Mesodermal cell (in vitro differentiated cells): ENCODE data around the gene ZAR1. TPM values are rescaled to one million over a fixed set of nuclear protein-coding genes. Genes with fewer than 3 reads are reported as not detected.
A peak's percentile ranks its signal among the peaks of the same experiment; 100 is the strongest.
"Not testable (repeated sequence)": the region's sequence is repeated elsewhere in the genome, so short reads cannot be mapped to it uniquely, and the experiment has no call there.

Experiments used
- H3K27ac ChIP-seq: 2 replicates; pipeline ENCODE4 v1.7.0; 2013; ENCODE audit warnings: mild to moderate bottlenecking, low read depth, low read length, moderate library complexity; ENCODE audit not compliant: severe bottlenecking
- H3K36me3 ChIP-seq: 2 replicates; pipeline ENCODE4 v1.7.1; 2013; ENCODE audit warnings: mild to moderate bottlenecking, low read length, moderate library complexity; ENCODE audit not compliant: control insufficient read depth, insufficient read depth
- H3K4me1 ChIP-seq: one replicate; pipeline ENCODE4 v1.7.1; 2013; ENCODE audit warnings: mild to moderate bottlenecking, low read length; ENCODE audit not compliant: insufficient read depth, control insufficient read depth, poor library complexity, severe bottlenecking
- H3K4me3 ChIP-seq: 2 replicates; pipeline ENCODE4 v1.7.0; 2013; ENCODE audit warnings: low read length, control low read depth, mild to moderate bottlenecking; ENCODE audit not compliant: insufficient read depth, poor library complexity, severe bottlenecking; ENCODE audit errors: extremely low read depth
- H3K9me3 ChIP-seq: 2 replicates; pipeline ENCODE4 v1.7.1; 2013; ENCODE audit warnings: mild to moderate bottlenecking, low read length, moderate library complexity; ENCODE audit not compliant: control insufficient read depth
- WGBS, 2 experiments: methylation state at CpG; one replicate each; pipeline ENCODE4 v1.1.5; 2013; ENCODE audit warnings: missing lambda C conversion rate in 2 of 2; ENCODE audit not compliant: insufficient coverage in 2 of 2; 5-methylcytosine and 5-hydroxymethylcytosine counted together
- polyA plus RNA-seq, 2 experiments: library from polyadenylated mRNA; stranded (reverse); fragments of 50-300 nt; gene quantifications; one replicate each; pipeline ENCODE4 v1.2.3, GENCODE V29; 2013

ZAR1 gene
- not detected for polyA plus RNA-seq (2013, experiment 1 of 2)
- not detected for polyA plus RNA-seq (2013, experiment 2 of 2)

- Histone ChIP-seq H3K4me1 (no peaks in the 10 kb centered on the region), H3K36me3 (no peaks in the 10 kb centered on the region), H3K27ac (no peak within 1 kb of the TSS), H3K4me3 (peak within 1 kb of the TSS; percentile 33), H3K9me3 (no peaks in the 10 kb centered on the region)
- 7 to 9% methylated on average over 63 to 74 of the region's 80 CpGs for WGBS, 2 experiments
Measured at GRCh38 chr4:48490012-48490679, at the start of gene ZAR1. ZAR1 (plus strand) TSS chr4:48490252; CDS start chr4:48490292, 40 bp downstream.

GRCh38 chr4:48440914-48441313 is 49.1 kb upstream of the ZAR1 start:
- H3K9me3 ChIP-seq, H3K4me1 ChIP-seq, H3K36me3 ChIP-seq, H3K27ac ChIP-seq, H3K4me3 ChIP-seq: not testable (repeated sequence)
- WGBS, 2 experiments = 80% methylated on average over 1 of the region's 5 CpGs; no CpG with 5 or more reads in 1 of the 2 experiments

GRCh38 chr4:48445704-48446103 is 44.3 kb upstream of the ZAR1 start:
- Histone ChIP-seq H3K27ac (no peak overlapping the region), H3K4me1 (no peaks in the 10 kb centered on the region), H3K9me3 (no peaks in the 10 kb centered on the region), H3K4me3 (no peak overlapping the region), H3K36me3 (no peaks in the 10 kb centered on the region)
- no CpG with 5 or more reads among the region's 3 CpGs for WGBS, 2 experiments

GRCh38 chr4:48446642-48447041 is 43.4 kb upstream of the ZAR1 start:
- Histone ChIP-seq H3K36me3 (no peaks in the 10 kb centered on the region), H3K4me1 (no peaks in the 10 kb centered on the region), H3K27ac (no peak overlapping the region), H3K9me3 (no peaks in the 10 kb centered on the region), H3K4me3 (no peak overlapping the region)
- 60% methylated on average over 1 of the region's 1 CpG; no CpG with 5 or more reads in 1 of the 2 experiments for WGBS, 2 experiments

GRCh38 chr4:48449151-48449550 is 40.9 kb upstream of the ZAR1 start:
- H3K27ac ChIP-seq = no peak overlapping the region

GRCh38 chr4:48450740-48451139 is 39.3 kb upstream of the ZAR1 start:
- WGBS, 2 experiments = 92 to 100% methylated on average over 1 to 2 of the region's 3 CpGs
- H3K4me3 ChIP-seq = no peak overlapping the region
- H3K4me1 ChIP-seq = no peaks in the 10 kb centered on the region
- H3K36me3 ChIP-seq = no peaks in the 10 kb centered on the region
- H3K27ac ChIP-seq = no peak overlapping the region
- H3K9me3 ChIP-seq = no peaks in the 10 kb centered on the region

More at GRCh38 chr4:48449151-48449550, 40.9 kb upstream of the ZAR1 start:
- Histone ChIP-seq H3K4me1 (no peaks in the 10 kb centered on the region), H3K36me3 (no peaks in the 10 kb centered on the region), H3K4me3 (no peak overlapping the region), H3K9me3 (no peaks in the 10 kb centered on the region)
- 88 to 92% methylated on average over 3 to 5 of the region's 10 CpGs for WGBS, 2 experiments

- H3K4me3 ChIP-seq, H3K4me1 ChIP-seq, H3K27ac ChIP-seq, H3K9me3 ChIP-seq, H3K36me3 ChIP-seq: not testable (repeated sequence)
- WGBS, 2 experiments = 82 to 90% methylated on average over 2 of the region's 3 CpGs
Measured at GRCh38 chr4:48451656-48452055, 38.4 kb upstream of the ZAR1 start.

- no peak overlapping the region for H3K27ac ChIP-seq
- 94 to 100% methylated on average over 2 of the region's 2 CpGs for WGBS, 2 experiments
- no peaks in the 10 kb centered on the region for H3K36me3 ChIP-seq
- H3K9me3 ChIP-seq = no peaks in the 10 kb centered on the region
- H3K4me3 ChIP-seq = no peak overlapping the region
- H3K4me1 ChIP-seq = no peaks in the 10 kb centered on the region
Measured at GRCh38 chr4:48454591-48454990, 35.5 kb upstream of the ZAR1 start.

GRCh38 chr4:48461000-48461399 is 29.1 kb upstream of the ZAR1 start:
- Histone ChIP-seq H3K9me3 (no peaks in the 10 kb centered on the region), H3K4me3 (no peak overlapping the region), H3K4me1 (no peaks in the 10 kb centered on the region), H3K27ac (no peak overlapping the region), H3K36me3 (no peaks in the 10 kb centered on the region)

GRCh38 chr4:48462363-48462762 is 27.7 kb upstream of the ZAR1 start:
- Histone ChIP-seq H3K27ac (no peak overlapping the region), H3K9me3 (no peaks in the 10 kb centered on the region), H3K4me3 (no peak overlapping the region), H3K4me1 (no peaks in the 10 kb centered on the region), H3K36me3 (no peaks in the 10 kb centered on the region)
- 81 to 100% methylated on average over 1 to 2 of the region's 5 CpGs for WGBS, 2 experiments

GRCh38 chr4:48467442-48467841 is 22.6 kb upstream of the ZAR1 start:
- H3K4me3 ChIP-seq = no peak overlapping the region
- H3K9me3 ChIP-seq = no peaks in the 10 kb centered on the region
- H3K36me3 ChIP-seq = no peaks in the 10 kb centered on the region
- H3K4me1 ChIP-seq = no peaks in the 10 kb centered on the region
- no peak overlapping the region for H3K27ac ChIP-seq
- WGBS, 2 experiments = 80 to 100% methylated on average over 1 of the region's 2 CpGs
